Thyroid gland (tissue), 4 donors: ENCODE data around the gene CLCN2.

ENCODE experiments used
- CTCF ChIP-seq, 6 experiments: fragments of 200-600 bp in 3 of 6; fragments of 450-650 bp in 3 of 6; sonication (generic) in 3 of 6; IDR thresholded peaks; one replicate each; pipeline ENCODE4 v1.5.1; 2016 to 2019; ENCODE audit warnings: antibody characterized with exemption in 6 of 6, mild to moderate bottlenecking in 2 of 6, inconsistent platforms in 1 of 6, moderate library complexity in 1 of 6
- POLR2A ChIP-seq, 2 donors: fragments of 450-650 bp; IDR thresholded peaks; one replicate each; pipeline ENCODE4 v1.6.1; 2017; ENCODE audit warnings: antibody characterized with exemption in 2 of 2, mild to moderate bottlenecking in 2 of 2, moderate library complexity in 1 of 2

- no peak for TF ChIP-seq CTCF (IDR thresholded peaks at IDR 0.05)
- TF ChIP-seq POLR2A (IDR thresholded peaks at IDR 0.05), result no peak
These were observed 32.9 kb downstream of the CLCN2 start for GRCh38 chr3:184328516-184328915.
